Testis (tissue), 3 donors: ENCODE data around the gene SLFN5. TPM values are rescaled to one million over a fixed set of nuclear protein-coding genes. Genes with fewer than 3 reads are reported as not detected.
"Not testable (repeated sequence)": the region's sequence is repeated elsewhere in the genome, so short reads cannot be mapped to it uniquely, and the experiment has no call there.

Experiments used
- DNase-seq: peaks from one replicate; pipeline ENCODE4 v3.0.0-alpha.2; 2019
- H3K27ac ChIP-seq, 2 donors: fragments of 200-600 bp; sonication (generic); one replicate each; pipeline ENCODE4 v1.5.1; 2019
- H3K27me3 ChIP-seq: fragments of 200-600 bp; sonication (generic); one replicate; pipeline ENCODE4 v1.5.1; 2019
- H3K36me3 ChIP-seq: fragments of 200-600 bp; sonication (generic); one replicate; pipeline ENCODE4 v1.5.1; 2017; ENCODE audit warnings: low read depth; ENCODE audit errors: missing control alignments
- H3K4me1 ChIP-seq: fragments of 200-600 bp; sonication (generic); one replicate; pipeline ENCODE4 v1.5.1; 2019
- H3K4me3 ChIP-seq, 2 donors: fragments of 200-600 bp; sonication (generic); one replicate each; pipeline ENCODE4 v1.5.1; 2017 to 2019
- H3K9me3 ChIP-seq: fragments of 200-600 bp; sonication (generic); one replicate; pipeline ENCODE4 v1.5.1; 2017
- POLR2A ChIP-seq: fragments of 450-650 bp; IDR thresholded peaks from one replicate; pipeline ENCODE4 v1.6.1; 2017; ENCODE audit warnings: antibody characterized with exemption, mild to moderate bottlenecking, moderate library complexity
- WGBS, 2 donors: methylation state at CpG; one replicate each; pipeline ENCODE4 v1.1.5; 2018; 5-methylcytosine and 5-hydroxymethylcytosine counted together
- intact Hi-C: fragments of 100-400 bp; cut with DNase I; formaldehyde crosslinking; loops from one replicate; pipeline ENCODE4 v1.15.1; 2023; ENCODE audit warnings: low total_unique reads
- polyA plus RNA-seq: library from polyadenylated mRNA; stranded (reverse); fragments of 350-450 nt; fragmentation: Illumina TruSeq; extraction: RNeasy Lipid Tissue Mini Kit (QIAGEN cat#74804); gene quantifications from one replicate; pipeline ENCODE4 v1.2.3, GENCODE V29; 2014; ENCODE audit warnings: low read depth, low replicate concordance; ENCODE audit not compliant: insufficient read depth
- total RNA-seq, 2 donors: library from RNA; depleted of rRNA; stranded (reverse); fragments of >200 nt; gene quantifications; one replicate each; pipeline ENCODE4 v1.2.3, GENCODE V29; 2016
- TF ChIP-seq, protein P1 (sequence below), 3 experiments: fragments of 450-650 bp in 2 of 3; fragments of 200-600 bp in 1 of 3; sonication (generic) in 1 of 3; IDR thresholded peaks; one replicate each; pipeline ENCODE4 v1.5.1; 2016 to 2019; ENCODE audit warnings: antibody characterized with exemption in 3 of 3, mild to moderate bottlenecking in 2 of 3, moderate library complexity in 1 of 3

The SLFN5 gene
- total and polyA plus RNA-seq, 3 donors from 2014 or later = 2.4 to 6.1 (median 5.9) TPM

GRCh38 chr17:35299135-35299534 is 56.3 kb downstream of the SLFN5 start:
- intact Hi-C loops = no loop called here

GRCh38 chr17:35309345-35309744 is 66.5 kb downstream of the SLFN5 start:
- H3K27me3 ChIP-seq, DNase-seq, H3K36me3 ChIP-seq, intact Hi-C loops, H3K9me3 ChIP-seq, H3K4me1 ChIP-seq, H3K4me3 ChIP-seq, H3K27ac ChIP-seq: not testable (repeated sequence)
- WGBS, 2 donors = 60 to 91% methylated on average over 3 of the region's 3 CpGs

More at GRCh38 chr17:35299135-35299534, 56.3 kb downstream of the SLFN5 start:
- no peaks in the 10 kb centered on the region for H3K27me3 ChIP-seq
- H3K4me1 ChIP-seq = no peaks in the 10 kb centered on the region
- no peak overlapping the region for H3K27ac ChIP-seq
- H3K9me3 ChIP-seq = no peaks in the 10 kb centered on the region
- TF ChIP-seq, protein P1, sequence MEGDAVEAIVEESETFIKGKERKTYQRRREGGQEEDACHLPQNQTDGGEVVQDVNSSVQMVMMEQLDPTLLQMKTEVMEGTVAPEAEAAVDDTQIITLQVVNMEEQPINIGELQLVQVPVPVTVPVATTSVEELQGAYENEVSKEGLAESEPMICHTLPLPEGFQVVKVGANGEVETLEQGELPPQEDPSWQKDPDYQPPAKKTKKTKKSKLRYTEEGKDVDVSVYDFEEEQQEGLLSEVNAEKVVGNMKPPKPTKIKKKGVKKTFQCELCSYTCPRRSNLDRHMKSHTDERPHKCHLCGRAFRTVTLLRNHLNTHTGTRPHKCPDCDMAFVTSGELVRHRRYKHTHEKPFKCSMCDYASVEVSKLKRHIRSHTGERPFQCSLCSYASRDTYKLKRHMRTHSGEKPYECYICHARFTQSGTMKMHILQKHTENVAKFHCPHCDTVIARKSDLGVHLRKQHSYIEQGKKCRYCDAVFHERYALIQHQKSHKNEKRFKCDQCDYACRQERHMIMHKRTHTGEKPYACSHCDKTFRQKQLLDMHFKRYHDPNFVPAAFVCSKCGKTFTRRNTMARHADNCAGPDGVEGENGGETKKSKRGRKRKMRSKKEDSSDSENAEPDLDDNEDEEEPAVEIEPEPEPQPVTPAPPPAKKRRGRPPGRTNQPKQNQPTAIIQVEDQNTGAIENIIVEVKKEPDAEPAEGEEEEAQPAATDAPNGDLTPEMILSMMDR (IDR thresholded peaks at IDR 0.05) = no peak
- TF ChIP-seq POLR2A = no peak
- H3K4me3 ChIP-seq = no peak overlapping the region
- no peaks in the 10 kb centered on the region for H3K36me3 ChIP-seq
- 75 to 80% methylated on average over 5 of the region's 5 CpGs for WGBS, 2 donors
- no peak for DNase-seq

DNA sequence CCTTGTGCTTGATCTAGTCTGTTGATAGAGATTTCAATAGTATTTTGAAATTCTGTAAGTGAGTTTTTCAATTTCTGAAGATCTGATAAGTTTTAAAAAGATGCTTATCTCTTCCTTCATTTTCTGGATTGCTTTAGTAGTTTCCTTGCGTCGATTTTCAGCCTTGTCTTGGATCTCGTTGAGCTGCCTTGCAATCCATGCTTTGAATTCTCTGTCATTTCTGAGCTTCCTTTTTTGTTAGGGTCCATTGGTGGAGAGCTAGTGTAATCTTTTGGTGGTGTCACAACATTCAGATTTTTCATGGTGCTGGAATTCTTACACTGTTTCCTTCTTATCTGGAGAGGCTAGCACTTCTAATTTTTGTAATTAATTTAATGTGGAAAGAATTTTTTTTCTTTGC is 69.5 kb downstream of the SLFN5 start:
- intact Hi-C loops = no loop called here
- 57 to 63% methylated on average over 3 of the region's 3 CpGs for WGBS, 2 donors
- H3K27ac ChIP-seq = no peak overlapping the region
- peaks cover 7% of the 10 kb centered on the region for H3K4me1 ChIP-seq
- TF ChIP-seq, protein P1 (IDR thresholded peaks at IDR 0.05) = no peak
- no peak for TF ChIP-seq POLR2A
- no peaks in the 10 kb centered on the region for H3K9me3 ChIP-seq
- no peak overlapping the region for H3K4me3 ChIP-seq
- H3K36me3 ChIP-seq = no peaks in the 10 kb centered on the region
- DNase-seq = no peak
- H3K27me3 ChIP-seq = no peaks in the 10 kb centered on the region

GRCh38 chr17:35312790-35313711 is 70.2 kb downstream of the SLFN5 start:
- no peaks in the 10 kb centered on the region for H3K27me3 ChIP-seq
- peak overlapping the region in 1 of 2 donors; percentile 55 for H3K27ac ChIP-seq
- peak; percentile 53 for DNase-seq
- no peak for TF ChIP-seq POLR2A
- TF ChIP-seq, protein P1 (IDR thresholded peaks at IDR 0.05) = peak; percentile 54 to 67 (median 65)
- no peaks in the 10 kb centered on the region for H3K9me3 ChIP-seq
- no peaks in the 10 kb centered on the region for H3K36me3 ChIP-seq
- intact Hi-C loops = no loop called here
- 6 to 8% methylated on average over 11 to 20 of the region's 20 CpGs for WGBS, 2 donors
- peaks cover 7% of the 10 kb centered on the region for H3K4me1 ChIP-seq
- peak overlapping the region; percentile 12 for H3K4me3 ChIP-seq

- TF ChIP-seq, protein P1 (IDR thresholded peaks at IDR 0.05) = no peak
- no peak for TF ChIP-seq POLR2A
- Histone ChIP-seq H3K27ac (peak overlapping the region in 1 of 2 donors; percentile 55), H3K4me3 (peak overlapping the region; percentile 9 to 12), H3K36me3 (no peaks in the 10 kb centered on the region), H3K9me3 (no peaks in the 10 kb centered on the region), H3K4me1 (peaks cover 7% of the 10 kb centered on the region), H3K27me3 (no peaks in the 10 kb centered on the region)
- DNase-seq = no peak
- 5 to 8% methylated on average over 17 to 19 of the region's 19 CpGs for WGBS, 2 donors
- intact Hi-C loops = no loop called here
These were observed 71.1 kb downstream of the SLFN5 start for GRCh38 chr17:35313875-35314409.
